K562 (cell line): ENCODE measurements around the gene ZNF593OS. TPM values are rescaled to one million over a fixed set of nuclear protein-coding genes. Genes with fewer than 3 reads are reported as not detected.

Experiments used
- ATAC-seq: fragments of 200-7000 bp; cut with Tn5 transposase; 3 replicates; pipeline ENCODE4 v1.9.1; 2020; ENCODE audit warnings: moderate library complexity
- BruUV-seq: library from RNA; stranded (reverse); fragments of 400-500 nt; replicated peaks from 2 replicates; lab custom pipeline; 2021; lab: Mats Ljungman, UMichigan
- CTCF ChIA-PET: fragments of 300-600 bp; formaldehyde crosslinking; extraction: SDS; loops from one replicate; lab custom pipeline; 2021; ENCODE audit warnings: low intra/inter-chr PET ratio; lab: Yijun Ruan, JAX
- POLR2A ChIA-PET: fragments of 300-600, 350-650 bp; sonication (Branson Sonifier 250); formaldehyde crosslinking; extraction: SDS; loops from one replicate; lab custom pipeline; 2021; ENCODE audit warnings: antibody characterized with exemption, inconsistent platforms; lab: Yijun Ruan, JAX
- DNase-seq, 4 experiments: peaks; one replicate each; pipeline versions ENCODE4 v3.0.0 to v3.0.0-alpha.2; 2011 to 2018; ENCODE audit warnings: low spot score in 3 of 4, mixed read lengths in 3 of 4; ENCODE audit errors: extremely low read depth in 1 of 4
- FAIRE-seq: peaks from 2 replicates; lab custom pipeline; 2011; peaks lifted over from hg19 to GRCh38; lab: Jason Lieb, UNC
- H2AFZ ChIP-seq: 2 replicates; pipeline ENCODE4 v1.6.0; 2011; ENCODE audit warnings: low read depth, low read length, control low read depth, inconsistent platforms
- H3K27ac ChIP-seq: fragments of 200-600 bp; 3 replicates; pipeline ENCODE4 v1.8.0; 2011; ENCODE audit warnings: low read depth, mild to moderate bottlenecking, control low read depth, inconsistent platforms, low read length, moderate library complexity, mixed read lengths; ENCODE audit errors: extremely low read depth
- H3K27me3 ChIP-seq, 2 experiments: fragments of 300-600 bp in 1 of 2; 2 replicates in 1 of 2; 3 replicates in 1 of 2; pipeline versions ENCODE4 v1.6.0 to v1.8.0; 2011; ENCODE audit warnings: inconsistent platforms in 2 of 2, low read length in 2 of 2, mild to moderate bottlenecking in 1 of 2, mixed read lengths in 1 of 2, moderate library complexity in 1 of 2; ENCODE audit not compliant: control insufficient read depth in 2 of 2, insufficient read depth in 2 of 2
- H3K36me3 ChIP-seq: fragments of 300-600 bp; 3 replicates; pipeline ENCODE4 v1.8.0; 2011; ENCODE audit warnings: mild to moderate bottlenecking, low read length, inconsistent platforms; ENCODE audit not compliant: control insufficient read depth, insufficient read depth
- H3K4me1 ChIP-seq, 2 experiments: fragments of 200-600 bp in 1 of 2; replicated peaks in 1 of 2; 2 replicates in 1 of 2; 3 replicates in 1 of 2; pipeline versions ENCODE4 v1.5.1 to v1.8.0; 2011; ENCODE audit warnings: inconsistent platforms in 2 of 2, low read length in 2 of 2, mild to moderate bottlenecking in 1 of 2, mixed read lengths in 1 of 2, moderate library complexity in 1 of 2; ENCODE audit not compliant: control insufficient read depth in 2 of 2, insufficient read depth in 2 of 2
- H3K4me2 ChIP-seq: 2 replicates; pipeline ENCODE4 v1.6.1; 2011; ENCODE audit warnings: low read length, control low read depth, inconsistent platforms, mixed read lengths; ENCODE audit not compliant: insufficient read depth
- H3K4me3 ChIP-seq: fragments of 200-600 bp; sonication (generic), shearing (Covaris generic); 2 replicates; pipeline ENCODE4 v1.5.1; 2016; ENCODE audit warnings: control low read depth, inconsistent platforms
- H3K79me2 ChIP-seq: fragments of 200-600 bp; 3 replicates; pipeline ENCODE4 v1.8.0; 2011; ENCODE audit warnings: low read length, inconsistent platforms; ENCODE audit not compliant: control insufficient read depth, insufficient read depth
- H3K9ac ChIP-seq, 2 experiments: 2 replicates each; pipeline versions ENCODE4 v1.6.0 to v1.6.1; 2011; ENCODE audit warnings: low read depth in 2 of 2, low read length in 2 of 2, control low read depth in 1 of 2, inconsistent platforms in 1 of 2, mild to moderate bottlenecking in 1 of 2, mixed read lengths in 1 of 2; ENCODE audit not compliant: insufficient read depth in 1 of 2
- H3K9me1 ChIP-seq: one replicate; pipeline ENCODE4 v1.6.0; 2011; ENCODE audit warnings: inconsistent platforms, mild to moderate bottlenecking, low read length, moderate library complexity; ENCODE audit not compliant: control insufficient read depth, insufficient read depth
- H3K9me3 ChIP-seq: replicated peaks from 2 replicates; pipeline ENCODE4 v1.5.1; 2011; ENCODE audit warnings: low read depth, low read length, inconsistent platforms; ENCODE audit not compliant: control insufficient read depth, insufficient read depth
- H4K20me1 ChIP-seq: replicated peaks from 2 replicates; pipeline ENCODE4 v1.6.1; 2011; ENCODE audit warnings: low read length, inconsistent platforms, mixed read lengths; ENCODE audit not compliant: control insufficient read depth, insufficient read depth
- ARID4B ChIP-seq: sonication (generic); formaldehyde crosslinking; IDR thresholded peaks from 2 replicates; pipeline ENCODE4 v1.8.0; 2022; ENCODE audit warnings: mild to moderate bottlenecking, missing genetic modification reagents
- E2F5 ChIP-seq: sonication (generic); formaldehyde crosslinking; IDR thresholded peaks from 2 replicates; pipeline ENCODE4 v1.8.0; 2022; ENCODE audit warnings: mild to moderate bottlenecking, missing genetic modification reagents
- ELK1 ChIP-seq: sonication (generic); formaldehyde crosslinking; IDR thresholded peaks from 2 replicates; pipeline ENCODE4 v1.8.1; 2022; ENCODE audit warnings: missing genetic modification reagents
- EP300 ChIP-seq: IDR thresholded peaks from 2 replicates; pipeline ENCODE4 v1.6.1; 2012; ENCODE audit warnings: low read length, improper control_type of control experiment
- MECOM ChIP-seq: fragments of 250-450 bp; sonication (Bioruptor Pico); IDR thresholded peaks from 2 replicates; pipeline ENCODE4 v1.8.0; 2022; ENCODE audit warnings: inconsistent platforms
- PCBP2 ChIP-seq: fragments of 200-400 bp; formaldehyde crosslinking; IDR thresholded peaks from 2 replicates; pipeline ENCODE4 v1.6.1; 2018; ENCODE audit warnings: low read length, low read depth, mild to moderate bottlenecking, moderate library complexity; ENCODE audit not compliant: poor library complexity, severe bottlenecking
- STAG1 ChIP-seq: sonication (generic); formaldehyde crosslinking; IDR thresholded peaks from 2 replicates; pipeline ENCODE4 v1.5.0; 2020; ENCODE audit warnings: missing genetic modification reagents, borderline replicate concordance
- ZBTB33 ChIP-seq: sonication (generic); formaldehyde crosslinking; IDR thresholded peaks from 2 replicates; pipeline ENCODE4 v1.8.1; 2023; ENCODE audit warnings: mild to moderate bottlenecking, missing genetic modification reagents
- ZNF133 ChIP-seq: fragments of 250-450 bp; sonication (Bioruptor Pico); IDR thresholded peaks from 2 replicates; pipeline ENCODE4 v1.4.0; 2020; ENCODE audit warnings: mild to moderate bottlenecking
- ZNF639 ChIP-seq, 2 experiments: fragments of 200-800 bp in 1 of 2; sonication (Bioruptor generic) in 1 of 2; sonication (generic) in 1 of 2; formaldehyde crosslinking in 1 of 2; IDR thresholded peaks in 1 of 2; conservative IDR thresholded peaks in 1 of 2; 2 replicates each; pipeline versions ENCODE4 v1.5.0 to v1.6.1; 2016 to 2020; ENCODE audit warnings: missing compliant biosample characterization in 1 of 2, missing genetic modification characterization in 1 of 2, missing genetic modification reagents in 1 of 2
- WGBS: fragments of 100-300 bp; shearing (Covaris generic); methylation state at CpG from one replicate; pipeline ENCODE4 v1.1.6; 2016; ENCODE audit warnings: low coverage, mixed read lengths; ENCODE audit not compliant: insufficient coverage; ENCODE audit errors: missing lambda C conversion rate; 5-methylcytosine and 5-hydroxymethylcytosine counted together
- in situ Hi-C: fragments of 300-500 bp; cut with MboI; formaldehyde crosslinking; loops from 4 replicates; pipeline ENCODE4 v1.15.0; 2018; ENCODE audit warnings: inconsistent platforms, mixed read lengths
- intact Hi-C: fragments of 100-400 bp; cut with micrococcal nuclease; formaldehyde crosslinking; loops from 2 replicates; pipeline ENCODE4 v1.14.2; 2022
- polyA plus RNA-seq, 8 experiments: library from polyadenylated mRNA; depleted of rRNA in 4 of 8; stranded (reverse) in 5 of 8; unstranded in 3 of 8; fragments of >200 nt; fragmentation: Nextera tagmentation in 2 of 8; fragmentation: Illumina TruSeq in 1 of 8; extraction: Ambion mirVana in 2 of 8; extraction: Trizol in 1 of 8; gene quantifications; 2 replicates each; pipeline versions ENCODE4 v1.2.1 to v1.2.3, GENCODE V29; 2011 to 2014; ENCODE audit warnings: inconsistent platforms in 1 of 8, missing spikeins in 1 of 8
- total RNA-seq, 7 experiments: library from RNA; depleted of rRNA in 6 of 7; stranded (reverse); fragments of >200 nt in 6 of 7; fragmentation: Illumina TruSeq in 2 of 7; extraction: Trizol in 2 of 7; gene quantifications; 2 replicates each; pipeline versions ENCODE4 v1.2.1 to v1.2.3, GENCODE V29; 2011 to 2021; ENCODE audit warnings: low replicate concordance in 1 of 7

The ZNF593OS gene
- total and polyA plus RNA-seq, 9 of the 15 experiments (the other 6 are each of a cell fraction or from before 2014, with no cell fraction given), result 0.24 to 0.27 TPM; not detected in 7

- TF ChIP-seq ZNF133 (CRISPR knock-in tag) (no peak), ZNF639 (CRISPR knock-in tag; conservative IDR thresholded peaks at IDR 0.05 in 1 of 2, IDR thresholded peaks at IDR 0.05 in 1 of 2) (no peak), E2F5 (no peak), ELK1 (CRISPR knock-in tag) (no peak), MECOM (CRISPR knock-in tag) (no peak)
Measured at GRCh38 chr1:26134466-26134865, 37.2 kb downstream of the ZNF593OS start (continued).

- H3K4me2 ChIP-seq, result no peak overlapping the region; the same call in 1 of the 2 replicates
- no peak overlapping the region for H3K4me3 ChIP-seq
- intact Hi-C loops, result no loop called here
- H3K9me1 ChIP-seq, result no peaks in the 10 kb centered on the region
- peak overlapping the region in 1 of 2 experiments; percentile 69; a peak in 1 of 4 replicates for H3K9ac ChIP-seq
- ChIA-PET POLR2A (interaction anchor here (0.9 to 1.3 kb wide), 4 partner anchors 9 to 97 kb away, joined by 3 read pairs; no protein-coding TSS in a partner anchor), CTCF (no interaction called here)
- 86% methylated on average over 2 of the region's 2 CpGs for WGBS
- H3K79me2 ChIP-seq, result peaks cover 6% of the 10 kb centered on the region; the same call in 2 of the 3 replicates
- in situ Hi-C loops, result no loop called here
- FAIRE-seq (no peak), ATAC-seq (no peak), DNase-seq (no peak)
- H3K27ac ChIP-seq, result peak overlapping the region; percentile 7; the same call in 1 of the 3 replicates
- H3K9me3 ChIP-seq, result no peaks in the 10 kb centered on the region
- H3K36me3 ChIP-seq, result no peaks in the 10 kb centered on the region
- BruUV-seq, result no TSS peak
- peaks cover 23 to 40% of the 10 kb centered on the region in 2 experiments for H3K4me1 ChIP-seq
- no peaks in the 10 kb centered on the region for H3K27me3 ChIP-seq
- H2AFZ ChIP-seq, result peak overlapping the region; percentile 67
- no peaks in the 10 kb centered on the region for H4K20me1 ChIP-seq
- TF ChIP-seq STAG1, result no peak
- TF ChIP-seq EP300, result no peak
- TF ChIP-seq ZBTB33 (CRISPR knock-in tag), result 0 out of 2 replicates have a peak, but pooled peaks have one; percentile 37
- 0 out of 2 replicates have a peak, but pooled peaks have one; percentile 45 for TF ChIP-seq ARID4B
- TF ChIP-seq PCBP2, result no peak
Measured at GRCh38 chr1:26132834-26133167, 38.8 kb downstream of the ZNF593OS start.
